Loucy (cell line): ENCODE data around the gene RBBP8.

ENCODE experiments used
- EZH2phosphoT487 ChIP-seq: fragments of 200-600 bp; IDR thresholded peaks from 2 replicates; pipeline ENCODE4 v1.6.1; 2018; ENCODE audit warnings: antibody characterized with exemption, mild to moderate bottlenecking, moderate library complexity, borderline replicate concordance
- TF ChIP-seq, protein P1 (sequence below): fragments of 200-600 bp; sonication (generic); conservative IDR thresholded peaks from 2 replicates; pipeline ENCODE4 v1.5.1; 2014; ENCODE audit warnings: mild to moderate bottlenecking, antibody characterized with exemption, low read length

DNA sequence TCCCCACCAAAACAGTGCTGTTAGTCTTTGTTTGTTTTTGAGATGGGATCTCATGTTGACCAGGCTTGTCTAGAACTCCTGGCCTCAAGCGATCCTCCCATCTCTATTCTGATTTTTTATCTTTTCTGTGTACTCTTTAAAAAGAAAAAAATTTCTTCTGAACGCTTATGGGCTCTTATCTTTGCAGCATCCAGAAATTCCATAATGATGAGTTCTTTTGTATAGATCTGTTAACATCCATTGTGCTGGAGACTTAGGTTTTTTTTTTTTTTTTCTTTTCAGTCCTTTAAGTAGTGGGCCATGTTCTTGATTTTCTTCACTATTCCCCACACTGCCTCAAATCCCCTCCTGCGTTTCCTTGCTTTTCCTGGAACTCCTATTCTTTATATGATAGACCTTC, 31.0 kb downstream of the RBBP8 start:
- TF ChIP-seq, protein P1, sequence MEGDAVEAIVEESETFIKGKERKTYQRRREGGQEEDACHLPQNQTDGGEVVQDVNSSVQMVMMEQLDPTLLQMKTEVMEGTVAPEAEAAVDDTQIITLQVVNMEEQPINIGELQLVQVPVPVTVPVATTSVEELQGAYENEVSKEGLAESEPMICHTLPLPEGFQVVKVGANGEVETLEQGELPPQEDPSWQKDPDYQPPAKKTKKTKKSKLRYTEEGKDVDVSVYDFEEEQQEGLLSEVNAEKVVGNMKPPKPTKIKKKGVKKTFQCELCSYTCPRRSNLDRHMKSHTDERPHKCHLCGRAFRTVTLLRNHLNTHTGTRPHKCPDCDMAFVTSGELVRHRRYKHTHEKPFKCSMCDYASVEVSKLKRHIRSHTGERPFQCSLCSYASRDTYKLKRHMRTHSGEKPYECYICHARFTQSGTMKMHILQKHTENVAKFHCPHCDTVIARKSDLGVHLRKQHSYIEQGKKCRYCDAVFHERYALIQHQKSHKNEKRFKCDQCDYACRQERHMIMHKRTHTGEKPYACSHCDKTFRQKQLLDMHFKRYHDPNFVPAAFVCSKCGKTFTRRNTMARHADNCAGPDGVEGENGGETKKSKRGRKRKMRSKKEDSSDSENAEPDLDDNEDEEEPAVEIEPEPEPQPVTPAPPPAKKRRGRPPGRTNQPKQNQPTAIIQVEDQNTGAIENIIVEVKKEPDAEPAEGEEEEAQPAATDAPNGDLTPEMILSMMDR: no peak
- TF ChIP-seq EZH2phosphoT487: no peak
